KMS-11 (cell line): ENCODE data around the gene MVB12B.

Experiments used
- H2AFZ ChIP-seq: fragments of 200-600 bp; sonication (generic); 2 replicates; pipeline ENCODE4 v1.6.1; 2016; ENCODE audit warnings: antibody characterized with exemption, mixed run types, low read depth
- H3K27ac ChIP-seq: fragments of 200-600 bp; sonication (generic); 2 replicates; pipeline ENCODE4 v1.6.1; 2016; ENCODE audit warnings: mild to moderate bottlenecking, mixed run types
- H3K27me3 ChIP-seq: fragments of 200-600 bp; sonication (generic); 2 replicates; pipeline ENCODE4 v1.6.1; 2017; ENCODE audit warnings: mild to moderate bottlenecking, low read depth, mixed run types, moderate library complexity; ENCODE audit not compliant: insufficient read depth
- H3K36me3 ChIP-seq: fragments of 200-600 bp; sonication (generic); 2 replicates; pipeline ENCODE4 v1.6.1; 2017; ENCODE audit warnings: mild to moderate bottlenecking, mixed run types; ENCODE audit not compliant: insufficient read depth
- H3K4me1 ChIP-seq: fragments of 200-600 bp; sonication (generic); 2 replicates; pipeline ENCODE4 v1.6.1; 2016; ENCODE audit warnings: mild to moderate bottlenecking, low read depth, mixed run types; ENCODE audit not compliant: poor library complexity, severe bottlenecking
- H3K4me2 ChIP-seq: fragments of 200-600 bp; sonication (generic); 2 replicates; pipeline ENCODE4 v1.7.0; 2016; ENCODE audit warnings: mild to moderate bottlenecking, mixed run types
- H3K4me3 ChIP-seq: fragments of 200-600 bp; sonication (generic); IDR thresholded peaks from 2 replicates; pipeline ENCODE4 v1.6.1; 2017; ENCODE audit warnings: low read depth, low read length, mixed read lengths; ENCODE audit not compliant: insufficient read depth
- H3K79me2 ChIP-seq: fragments of 200-600 bp; sonication (generic); 2 replicates; pipeline ENCODE4 v1.6.1; 2016; ENCODE audit warnings: low read depth, mixed run types; ENCODE audit not compliant: insufficient read depth
- H3K9ac ChIP-seq: fragments of 200-600 bp; sonication (generic); 2 replicates; pipeline ENCODE4 v1.6.1; 2016; ENCODE audit warnings: mild to moderate bottlenecking, mixed run types
- H4K20me1 ChIP-seq: fragments of 200-600 bp; sonication (generic); 2 replicates; pipeline ENCODE4 v1.6.1; 2016; ENCODE audit warnings: mild to moderate bottlenecking, mixed run types; ENCODE audit not compliant: insufficient read depth
- TF ChIP-seq, protein P1 (sequence below): fragments of 200-600 bp; sonication (generic); conservative IDR thresholded peaks from 2 replicates; pipeline ENCODE4 v1.6.1; 2017; ENCODE audit warnings: low read depth, mild to moderate bottlenecking, antibody characterized with exemption, low read length, moderate library complexity, mixed read lengths

Gene MVB12B

DNA sequence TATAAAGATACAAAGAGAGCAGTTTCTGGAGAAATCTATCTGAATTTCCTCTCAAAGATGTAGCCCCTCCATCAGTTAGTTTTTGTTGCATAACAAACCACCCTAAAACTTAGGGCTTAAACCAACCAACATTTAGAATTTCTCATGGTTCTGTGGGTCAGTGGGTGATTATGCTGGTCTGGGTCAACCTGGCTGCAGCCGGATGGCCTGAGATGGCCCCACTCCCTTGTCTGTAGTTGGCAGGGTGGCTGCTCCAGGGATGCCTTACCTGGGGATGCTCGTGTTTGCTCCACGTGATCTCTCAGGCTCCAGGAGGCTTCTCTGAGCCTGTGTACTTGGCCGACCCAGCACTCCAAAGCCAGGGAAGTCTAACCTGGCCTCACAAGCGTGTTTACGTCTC, 139.3 kb downstream of the MVB12B start:
- Histone ChIP-seq H3K4me1 (peaks cover 21% of the 10 kb centered on the region), H3K79me2 (no peaks in the 10 kb centered on the region), H4K20me1 (no peaks in the 10 kb centered on the region), H3K9ac (no peak overlapping the region), H3K4me3 (no peak overlapping the region), H3K27me3 (no peaks in the 10 kb centered on the region), H2AFZ (no peak overlapping the region), H3K4me2 (no peak overlapping the region), H3K27ac (no peak overlapping the region), H3K36me3 (no peaks in the 10 kb centered on the region)
- TF ChIP-seq, protein P1, sequence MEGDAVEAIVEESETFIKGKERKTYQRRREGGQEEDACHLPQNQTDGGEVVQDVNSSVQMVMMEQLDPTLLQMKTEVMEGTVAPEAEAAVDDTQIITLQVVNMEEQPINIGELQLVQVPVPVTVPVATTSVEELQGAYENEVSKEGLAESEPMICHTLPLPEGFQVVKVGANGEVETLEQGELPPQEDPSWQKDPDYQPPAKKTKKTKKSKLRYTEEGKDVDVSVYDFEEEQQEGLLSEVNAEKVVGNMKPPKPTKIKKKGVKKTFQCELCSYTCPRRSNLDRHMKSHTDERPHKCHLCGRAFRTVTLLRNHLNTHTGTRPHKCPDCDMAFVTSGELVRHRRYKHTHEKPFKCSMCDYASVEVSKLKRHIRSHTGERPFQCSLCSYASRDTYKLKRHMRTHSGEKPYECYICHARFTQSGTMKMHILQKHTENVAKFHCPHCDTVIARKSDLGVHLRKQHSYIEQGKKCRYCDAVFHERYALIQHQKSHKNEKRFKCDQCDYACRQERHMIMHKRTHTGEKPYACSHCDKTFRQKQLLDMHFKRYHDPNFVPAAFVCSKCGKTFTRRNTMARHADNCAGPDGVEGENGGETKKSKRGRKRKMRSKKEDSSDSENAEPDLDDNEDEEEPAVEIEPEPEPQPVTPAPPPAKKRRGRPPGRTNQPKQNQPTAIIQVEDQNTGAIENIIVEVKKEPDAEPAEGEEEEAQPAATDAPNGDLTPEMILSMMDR = no peak

DNA sequence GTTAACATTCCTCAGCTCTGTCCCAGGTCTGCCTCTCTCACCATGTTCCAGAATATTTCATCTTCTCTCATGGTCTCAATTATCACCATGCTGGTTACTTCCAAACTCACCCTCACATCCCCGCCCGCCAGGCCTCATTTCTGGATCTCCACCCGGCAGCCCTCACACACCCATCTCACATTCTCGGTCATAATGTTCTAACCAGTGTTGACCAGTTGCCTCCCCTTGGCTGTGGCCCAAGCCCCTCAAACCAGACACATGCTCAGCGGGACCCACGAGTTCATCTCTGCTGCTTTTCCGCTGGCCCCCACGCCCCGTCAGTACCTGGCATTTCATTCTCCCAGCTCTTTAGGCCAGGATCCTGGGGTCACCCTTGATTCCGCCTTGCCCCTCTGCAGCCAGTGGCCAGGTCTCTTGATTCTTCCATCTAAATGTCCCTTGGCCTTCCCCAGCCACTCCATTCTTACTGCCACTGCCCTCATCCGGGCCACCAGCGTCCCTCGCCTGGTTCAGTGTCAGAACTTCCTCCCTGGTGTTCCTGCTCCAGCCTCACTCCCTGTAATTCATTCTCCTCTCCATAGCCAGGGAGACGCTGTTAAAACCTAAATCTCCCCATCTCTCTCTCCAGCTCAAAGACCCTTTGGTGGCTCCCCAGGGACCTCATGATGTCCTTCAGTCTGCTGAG, 141.7 kb downstream of the MVB12B start:
- no peaks in the 10 kb centered on the region for H3K36me3 ChIP-seq
- TF ChIP-seq, protein P1 = no peak
- H3K9ac ChIP-seq = no peak overlapping the region
- no peak overlapping the region for H3K4me2 ChIP-seq
- H3K27ac ChIP-seq = no peak overlapping the region
- H2AFZ ChIP-seq = no peak overlapping the region
- no peaks in the 10 kb centered on the region for H3K79me2 ChIP-seq
- peaks cover 6% of the 10 kb centered on the region for H3K27me3 ChIP-seq
- no peaks in the 10 kb centered on the region for H4K20me1 ChIP-seq
- H3K4me3 ChIP-seq = no peak overlapping the region
- H3K4me1 ChIP-seq = peaks cover 38% of the 10 kb centered on the region

DNA sequence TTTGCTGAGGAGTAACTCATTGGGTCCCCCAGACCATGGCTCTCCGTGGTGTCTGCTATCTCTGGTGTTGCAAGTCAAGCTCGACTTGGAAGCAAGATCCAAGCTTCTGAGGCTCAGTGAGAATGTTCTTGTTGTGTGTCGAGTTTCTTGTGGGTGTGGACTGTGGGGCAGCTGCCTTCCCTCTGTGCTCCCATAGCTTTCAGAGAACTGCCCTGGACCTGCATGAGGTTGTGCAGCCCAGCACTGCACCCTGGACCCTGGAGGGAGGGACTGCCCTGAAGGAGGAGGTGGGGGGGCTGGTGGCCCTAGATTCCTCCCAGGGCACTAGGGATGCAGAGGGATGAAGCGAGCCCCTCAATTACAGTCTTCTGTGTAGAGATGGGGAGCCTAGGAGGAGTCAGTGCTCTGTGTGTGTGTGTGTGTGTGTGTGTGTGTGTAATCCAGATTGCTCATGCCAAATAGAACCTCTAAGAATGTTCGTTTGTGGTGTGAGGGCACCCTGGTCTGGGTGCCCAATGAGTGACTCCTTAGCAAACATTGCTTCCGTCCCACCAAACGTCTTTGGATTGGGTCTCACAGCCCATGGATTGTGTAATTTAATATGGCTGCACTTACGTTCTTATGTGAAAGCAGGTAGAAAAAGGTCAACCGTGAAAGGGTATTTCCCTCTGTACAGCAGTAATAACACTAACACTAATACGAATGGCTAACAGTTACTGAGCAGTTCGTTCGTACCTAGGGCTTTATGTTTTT, 143.8 kb downstream of the MVB12B start:
- H3K4me1 ChIP-seq = peaks cover 38% of the 10 kb centered on the region
- TF ChIP-seq, protein P1 = no peak
- no peaks in the 10 kb centered on the region for H3K79me2 ChIP-seq
- peaks cover 6% of the 10 kb centered on the region for H3K27me3 ChIP-seq
- no peak overlapping the region for H2AFZ ChIP-seq
- H3K36me3 ChIP-seq = no peaks in the 10 kb centered on the region
- no peak overlapping the region for H3K9ac ChIP-seq
- peak overlapping the region; percentile 93 for H3K4me2 ChIP-seq
- H3K27ac ChIP-seq = peak overlapping the region; percentile 24; the same call in 1 of the 2 replicates
- H3K4me3 ChIP-seq = no peak overlapping the region
- no peaks in the 10 kb centered on the region for H4K20me1 ChIP-seq

DNA sequence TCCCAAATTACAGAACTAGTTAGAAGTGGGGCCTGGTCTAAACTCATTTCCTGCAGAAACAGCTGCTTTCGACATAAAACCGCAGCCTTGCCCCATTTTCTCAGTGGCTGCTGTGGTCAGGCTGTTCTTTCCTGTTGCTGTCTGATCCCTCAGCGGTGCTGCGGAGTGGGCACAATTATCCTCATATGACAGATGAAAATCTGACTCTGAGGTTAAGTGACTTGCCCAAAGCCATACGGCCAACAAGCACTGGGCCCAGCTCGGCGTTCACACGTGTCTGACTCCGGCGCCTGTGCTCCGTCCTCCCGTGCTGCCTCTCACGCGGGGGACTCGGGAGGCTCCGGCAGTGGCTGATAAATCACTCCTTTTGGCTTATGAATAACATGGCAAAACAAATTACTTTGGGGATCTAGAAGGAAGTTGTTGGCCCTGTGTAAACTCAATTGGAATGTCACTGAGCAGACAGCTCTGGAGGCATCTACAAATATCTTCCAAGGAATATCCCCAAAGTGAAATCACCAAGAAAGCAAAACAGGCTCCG, 144.5 kb downstream of the MVB12B start:
- Histone ChIP-seq H3K36me3 (no peaks in the 10 kb centered on the region), H3K27me3 (peaks cover 6% of the 10 kb centered on the region), H3K27ac (peak overlapping the region; percentile 24; the same call in 1 of the 2 replicates), H4K20me1 (no peaks in the 10 kb centered on the region), H3K4me2 (peak overlapping the region; percentile 93), H3K9ac (no peak overlapping the region; the same call in 1 of the 2 replicates), H2AFZ (peak overlapping the region; percentile 40; the same call in 1 of the 2 replicates), H3K4me3 (no peak overlapping the region), H3K4me1 (peaks cover 38% of the 10 kb centered on the region), H3K79me2 (no peaks in the 10 kb centered on the region)
- TF ChIP-seq, protein P1 = no peak
